Measurements from ENCODE around the gene MAPK1. TPM values are rescaled to one million over a fixed set of nuclear protein-coding genes. Genes with fewer than 3 reads are reported as not detected.
"Not testable (repeated sequence)": the region's sequence is repeated elsewhere in the genome, so short reads cannot be mapped to it uniquely, and the experiment has no call there.

Gene MAPK1
- polyA plus RNA-seq, 1 experiment, result 154 TPM

- Histone ChIP-seq H3K9me3 (ENCODE audit: control insufficient read depth, insufficient read depth, low read length) (no peaks in the 10 kb centered on the region), H3K4me3 (ENCODE audit: low read depth, low read length) (no peak overlapping the region), H3K27me3 (ENCODE audit: control insufficient read depth, insufficient read depth, low read length) (no peaks in the 10 kb centered on the region), H3K27ac (ENCODE audit: low read depth, low read length) (no peak overlapping the region)
- no peak for DNase-seq (ENCODE audit: low read depth, low spot score)
- no peak for TF ChIP-seq CTCF (IDR thresholded peaks at IDR 0.05; ENCODE audit: low read depth, low read length)
- CTCF ChIA-PET, result no interaction called here
- POLR2A ChIA-PET, result no interaction called here
Observed at GRCh38 chr22:21902296-21903087, 35.0 kb upstream of the MAPK1 start.

- Histone ChIP-seq H3K27ac (ENCODE audit: low read depth, low read length) (no peak overlapping the region), H3K27me3 (ENCODE audit: control insufficient read depth, insufficient read depth, low read length) (no peaks in the 10 kb centered on the region), H3K9me3 (ENCODE audit: control insufficient read depth, insufficient read depth, low read length) (no peaks in the 10 kb centered on the region), H3K4me3 (ENCODE audit: low read depth, low read length) (no peak overlapping the region)
- POLR2A ChIA-PET, result no interaction called here
- no peak for TF ChIP-seq CTCF (IDR thresholded peaks at IDR 0.05; ENCODE audit: low read depth, low read length)
- no peak for DNase-seq (ENCODE audit: low read depth, low spot score)
- CTCF ChIA-PET, result interaction anchor here (0.8 kb wide), 1 partner anchor 9 kb away, joined by 7 read pairs; no protein-coding TSS in a partner anchor
Observed at GRCh38 chr22:21898354-21898896, 31.0 kb upstream of the MAPK1 start.

GRCh38 chr22:21896951-21897513 is 29.6 kb upstream of the MAPK1 start:
- POLR2A ChIA-PET, result no interaction called here
- DNase-seq (ENCODE audit: low read depth, low spot score), result no peak
- Histone ChIP-seq H3K9me3 (ENCODE audit: control insufficient read depth, insufficient read depth, low read length) (no peaks in the 10 kb centered on the region), H3K27ac (ENCODE audit: low read depth, low read length) (no peak overlapping the region), H3K27me3 (ENCODE audit: control insufficient read depth, insufficient read depth, low read length) (no peaks in the 10 kb centered on the region), H3K4me3 (ENCODE audit: low read depth, low read length) (no peak overlapping the region)
- CTCF ChIA-PET, result no interaction called here
- no peak for TF ChIP-seq CTCF (IDR thresholded peaks at IDR 0.05; ENCODE audit: low read depth, low read length)

GRCh38 chr22:21896275-21896674 is 28.8 kb upstream of the MAPK1 start:
- H3K4me3 ChIP-seq (ENCODE audit: low read depth, low read length); CTCF ChIA-PET; H3K9me3 ChIP-seq (ENCODE audit: control insufficient read depth, insufficient read depth, low read length); DNase-seq (ENCODE audit: low read depth, low spot score); H3K27ac ChIP-seq (ENCODE audit: low read depth, low read length); POLR2A ChIA-PET; H3K27me3 ChIP-seq (ENCODE audit: control insufficient read depth, insufficient read depth, low read length): not testable (repeated sequence)

GRCh38 chr22:21894799-21895198 is 27.4 kb upstream of the MAPK1 start:
- Histone ChIP-seq H3K27ac (ENCODE audit: low read depth, low read length) (no peak overlapping the region), H3K4me3 (ENCODE audit: low read depth, low read length) (no peak overlapping the region), H3K27me3 (ENCODE audit: control insufficient read depth, insufficient read depth, low read length) (no peaks in the 10 kb centered on the region), H3K9me3 (ENCODE audit: control insufficient read depth, insufficient read depth, low read length) (no peaks in the 10 kb centered on the region)
- CTCF ChIA-PET, result no interaction called here
- POLR2A ChIA-PET, result no interaction called here
- DNase-seq (ENCODE audit: low read depth, low spot score), result no peak
- TF ChIP-seq CTCF (IDR thresholded peaks at IDR 0.05; ENCODE audit: low read depth, low read length), result no peak

Measured in AG04450 (cell line).